HL-60 (cell line): Measurements from ENCODE around the gene FRK.
A peak's percentile ranks its signal among the peaks of the same experiment; 100 is the strongest.

Source experiments
- CTCF ChIP-seq: IDR thresholded peaks from one replicate; pipeline ENCODE4 v1.5.1; 2011; ENCODE audit warnings: low read length, control low read depth, inconsistent platforms; ENCODE audit not compliant: insufficient read depth
- POLR2AphosphoS5 ChIP-seq: IDR thresholded peaks from 2 replicates; pipeline ENCODE4 v1.6.1; 2012; ENCODE audit warnings: low read depth
- TF ChIP-seq, protein P1 (sequence below): IDR thresholded peaks from 2 replicates; pipeline ENCODE4 v1.6.1; 2012; ENCODE audit warnings: low read depth; ENCODE audit not compliant: insufficient replicate concordance

DNA sequence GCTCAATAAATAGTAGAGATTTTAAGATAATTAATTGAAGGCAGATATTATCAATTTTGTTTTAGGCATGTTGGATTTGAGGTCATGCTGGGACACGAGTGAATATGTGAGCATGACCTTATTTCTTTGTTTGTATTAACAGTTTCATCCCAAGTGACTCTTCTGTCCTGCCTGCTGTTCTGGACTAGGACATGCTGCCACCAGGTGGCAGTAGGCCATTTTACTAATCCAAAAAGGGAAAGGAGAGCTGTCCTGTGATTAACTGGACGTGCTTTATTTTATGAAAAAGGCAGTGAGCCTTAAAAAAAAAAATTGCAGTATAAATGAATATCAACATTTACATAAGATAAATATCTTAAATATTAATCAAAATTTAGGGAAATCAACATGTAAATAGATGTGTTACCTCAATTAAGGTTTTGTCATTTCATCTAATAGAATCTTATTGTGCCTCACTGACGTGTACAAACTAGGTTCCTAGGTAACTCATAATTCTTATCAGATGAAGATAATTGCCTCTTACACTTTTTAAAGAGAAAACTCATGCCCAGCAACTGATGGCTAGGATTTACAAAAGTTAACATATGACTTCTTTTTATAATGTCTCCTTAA is 49.8 kb downstream of the FRK start:
- TF ChIP-seq CTCF (peak; percentile 55), POLR2AphosphoS5 (no peak)
- TF ChIP-seq, protein P1, sequence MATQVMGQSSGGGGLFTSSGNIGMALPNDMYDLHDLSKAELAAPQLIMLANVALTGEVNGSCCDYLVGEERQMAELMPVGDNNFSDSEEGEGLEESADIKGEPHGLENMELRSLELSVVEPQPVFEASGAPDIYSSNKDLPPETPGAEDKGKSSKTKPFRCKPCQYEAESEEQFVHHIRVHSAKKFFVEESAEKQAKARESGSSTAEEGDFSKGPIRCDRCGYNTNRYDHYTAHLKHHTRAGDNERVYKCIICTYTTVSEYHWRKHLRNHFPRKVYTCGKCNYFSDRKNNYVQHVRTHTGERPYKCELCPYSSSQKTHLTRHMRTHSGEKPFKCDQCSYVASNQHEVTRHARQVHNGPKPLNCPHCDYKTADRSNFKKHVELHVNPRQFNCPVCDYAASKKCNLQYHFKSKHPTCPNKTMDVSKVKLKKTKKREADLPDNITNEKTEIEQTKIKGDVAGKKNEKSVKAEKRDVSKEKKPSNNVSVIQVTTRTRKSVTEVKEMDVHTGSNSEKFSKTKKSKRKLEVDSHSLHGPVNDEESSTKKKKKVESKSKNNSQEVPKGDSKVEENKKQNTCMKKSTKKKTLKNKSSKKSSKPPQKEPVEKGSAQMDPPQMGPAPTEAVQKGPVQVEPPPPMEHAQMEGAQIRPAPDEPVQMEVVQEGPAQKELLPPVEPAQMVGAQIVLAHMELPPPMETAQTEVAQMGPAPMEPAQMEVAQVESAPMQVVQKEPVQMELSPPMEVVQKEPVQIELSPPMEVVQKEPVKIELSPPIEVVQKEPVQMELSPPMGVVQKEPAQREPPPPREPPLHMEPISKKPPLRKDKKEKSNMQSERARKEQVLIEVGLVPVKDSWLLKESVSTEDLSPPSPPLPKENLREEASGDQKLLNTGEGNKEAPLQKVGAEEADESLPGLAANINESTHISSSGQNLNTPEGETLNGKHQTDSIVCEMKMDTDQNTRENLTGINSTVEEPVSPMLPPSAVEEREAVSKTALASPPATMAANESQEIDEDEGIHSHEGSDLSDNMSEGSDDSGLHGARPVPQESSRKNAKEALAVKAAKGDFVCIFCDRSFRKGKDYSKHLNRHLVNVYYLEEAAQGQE: no peak
